Testis (tissue), 3 donors: ENCODE results near the gene SUCLG2. TPM values are rescaled to one million over a fixed set of nuclear protein-coding genes. Genes with fewer than 3 reads are reported as not detected.

ENCODE experiments used
- DNase-seq: peaks from one replicate; pipeline ENCODE4 v3.0.0-alpha.2; 2019
- H3K27ac ChIP-seq, 2 donors: fragments of 200-600 bp; sonication (generic); one replicate each; pipeline ENCODE4 v1.5.1; 2019
- H3K27me3 ChIP-seq: fragments of 200-600 bp; sonication (generic); one replicate; pipeline ENCODE4 v1.5.1; 2019
- H3K36me3 ChIP-seq: fragments of 200-600 bp; sonication (generic); one replicate; pipeline ENCODE4 v1.5.1; 2017; ENCODE audit warnings: low read depth; ENCODE audit errors: missing control alignments
- H3K4me1 ChIP-seq: fragments of 200-600 bp; sonication (generic); one replicate; pipeline ENCODE4 v1.5.1; 2019
- H3K4me3 ChIP-seq, 2 donors: fragments of 200-600 bp; sonication (generic); one replicate each; pipeline ENCODE4 v1.5.1; 2017 to 2019
- H3K9me3 ChIP-seq: fragments of 200-600 bp; sonication (generic); one replicate; pipeline ENCODE4 v1.5.1; 2017
- POLR2A ChIP-seq: fragments of 450-650 bp; IDR thresholded peaks from one replicate; pipeline ENCODE4 v1.6.1; 2017; ENCODE audit warnings: antibody characterized with exemption, mild to moderate bottlenecking, moderate library complexity
- WGBS, 2 donors: methylation state at CpG; one replicate each; pipeline ENCODE4 v1.1.5; 2018; 5-methylcytosine and 5-hydroxymethylcytosine counted together
- intact Hi-C: fragments of 100-400 bp; cut with DNase I; formaldehyde crosslinking; loops from one replicate; pipeline ENCODE4 v1.15.1; 2023; ENCODE audit warnings: low total_unique reads
- polyA plus RNA-seq: library from polyadenylated mRNA; stranded (reverse); fragments of 350-450 nt; fragmentation: Illumina TruSeq; extraction: RNeasy Lipid Tissue Mini Kit (QIAGEN cat#74804); gene quantifications from one replicate; pipeline ENCODE4 v1.2.3, GENCODE V29; 2014; ENCODE audit warnings: low read depth, low replicate concordance; ENCODE audit not compliant: insufficient read depth
- total RNA-seq, 2 donors: library from RNA; depleted of rRNA; stranded (reverse); fragments of >200 nt; gene quantifications; one replicate each; pipeline ENCODE4 v1.2.3, GENCODE V29; 2016
- TF ChIP-seq, protein P1 (sequence below), 3 experiments: fragments of 450-650 bp in 2 of 3; fragments of 200-600 bp in 1 of 3; sonication (generic) in 1 of 3; IDR thresholded peaks; one replicate each; pipeline ENCODE4 v1.5.1; 2016 to 2019; ENCODE audit warnings: antibody characterized with exemption in 3 of 3, mild to moderate bottlenecking in 2 of 3, moderate library complexity in 1 of 3

Gene SUCLG2
- total and polyA plus RNA-seq, 3 donors from 2014 or later, result 18.0 to 28.7 (median 23.8) TPM

DNA sequence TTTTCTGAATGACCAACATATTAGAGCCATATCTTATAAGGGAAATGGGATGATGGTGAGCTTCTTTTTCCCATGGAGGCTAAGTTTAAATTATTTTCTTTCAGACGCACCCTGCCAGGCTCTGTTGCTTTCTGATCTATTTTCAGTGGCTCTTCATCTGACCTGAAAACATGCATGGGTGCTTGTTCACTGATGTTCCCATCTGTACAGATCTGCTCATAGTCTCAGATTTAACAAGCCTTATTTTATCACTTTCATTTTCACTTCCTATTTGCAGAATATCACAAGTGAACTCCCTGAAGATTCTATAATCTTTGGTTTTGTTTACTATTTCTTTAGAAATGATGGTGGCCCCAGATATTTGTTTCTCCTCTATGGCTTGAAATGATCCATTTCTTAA is 31.1 kb upstream of the SUCLG2 start:
- 59 to 63% methylated on average over 1 of the region's 1 CpG for WGBS, 2 donors
- TF ChIP-seq, protein P1, sequence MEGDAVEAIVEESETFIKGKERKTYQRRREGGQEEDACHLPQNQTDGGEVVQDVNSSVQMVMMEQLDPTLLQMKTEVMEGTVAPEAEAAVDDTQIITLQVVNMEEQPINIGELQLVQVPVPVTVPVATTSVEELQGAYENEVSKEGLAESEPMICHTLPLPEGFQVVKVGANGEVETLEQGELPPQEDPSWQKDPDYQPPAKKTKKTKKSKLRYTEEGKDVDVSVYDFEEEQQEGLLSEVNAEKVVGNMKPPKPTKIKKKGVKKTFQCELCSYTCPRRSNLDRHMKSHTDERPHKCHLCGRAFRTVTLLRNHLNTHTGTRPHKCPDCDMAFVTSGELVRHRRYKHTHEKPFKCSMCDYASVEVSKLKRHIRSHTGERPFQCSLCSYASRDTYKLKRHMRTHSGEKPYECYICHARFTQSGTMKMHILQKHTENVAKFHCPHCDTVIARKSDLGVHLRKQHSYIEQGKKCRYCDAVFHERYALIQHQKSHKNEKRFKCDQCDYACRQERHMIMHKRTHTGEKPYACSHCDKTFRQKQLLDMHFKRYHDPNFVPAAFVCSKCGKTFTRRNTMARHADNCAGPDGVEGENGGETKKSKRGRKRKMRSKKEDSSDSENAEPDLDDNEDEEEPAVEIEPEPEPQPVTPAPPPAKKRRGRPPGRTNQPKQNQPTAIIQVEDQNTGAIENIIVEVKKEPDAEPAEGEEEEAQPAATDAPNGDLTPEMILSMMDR (IDR thresholded peaks at IDR 0.05), result no peak
- no peak for TF ChIP-seq POLR2A
- no peak overlapping the region for H3K4me3 ChIP-seq
- no peak overlapping the region for H3K27ac ChIP-seq
- H3K36me3 ChIP-seq, result no peaks in the 10 kb centered on the region
- intact Hi-C loops, result no loop called here
- H3K4me1 ChIP-seq, result no peaks in the 10 kb centered on the region
- no peaks in the 10 kb centered on the region for H3K9me3 ChIP-seq
- no peaks in the 10 kb centered on the region for H3K27me3 ChIP-seq
- DNase-seq, result no peak

DNA sequence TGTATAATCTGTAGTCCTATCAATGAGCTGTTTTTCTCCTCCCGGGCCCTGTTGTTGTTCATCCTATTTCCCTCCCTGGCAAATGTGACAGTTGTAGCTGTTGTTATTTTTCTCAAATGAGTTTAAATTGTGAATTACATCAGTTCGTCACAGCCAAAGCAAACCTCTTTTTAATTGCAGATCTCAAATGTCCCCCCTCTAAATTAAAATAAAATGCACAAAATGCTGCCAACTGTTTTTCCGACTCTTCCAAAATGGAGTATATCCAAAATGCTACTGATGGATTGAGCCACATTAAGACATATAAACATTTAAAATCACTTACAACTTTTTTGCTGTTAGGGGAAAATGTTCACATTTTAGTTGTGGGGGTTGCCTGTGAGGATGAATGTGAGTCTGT is 29.8 kb upstream of the SUCLG2 start:
- H3K4me3 ChIP-seq, result no peak overlapping the region

DNA sequence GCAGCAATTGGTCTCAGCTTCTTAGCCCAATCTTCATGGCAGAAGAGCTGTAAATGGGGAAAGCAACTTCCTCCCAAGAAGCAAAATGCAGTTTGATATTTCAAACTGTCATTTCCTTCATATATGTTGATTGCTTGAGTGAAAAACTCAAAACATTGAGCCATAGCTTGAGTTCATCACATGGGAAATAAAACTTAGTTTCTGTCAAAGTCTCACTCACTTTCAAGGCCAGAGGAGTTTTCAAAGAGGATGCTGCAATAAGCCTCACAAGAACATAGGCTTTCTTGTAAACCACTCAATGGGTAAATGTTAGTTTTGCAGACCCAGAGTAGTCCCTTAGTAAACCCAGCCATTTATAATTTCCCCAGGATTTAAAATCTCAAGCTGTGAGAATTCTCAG is 29.1 kb upstream of the SUCLG2 start:
- TF ChIP-seq, protein P1 (IDR thresholded peaks at IDR 0.05), result no peak
- TF ChIP-seq POLR2A, result no peak
- no peaks in the 10 kb centered on the region for H3K4me1 ChIP-seq
- H3K4me3 ChIP-seq, result no peak overlapping the region
- H3K36me3 ChIP-seq, result no peaks in the 10 kb centered on the region
- no peaks in the 10 kb centered on the region for H3K9me3 ChIP-seq
- no peak overlapping the region for H3K27ac ChIP-seq
- no peaks in the 10 kb centered on the region for H3K27me3 ChIP-seq
- DNase-seq, result no peak
- intact Hi-C loops, result no loop called here

More for the DNA sequence above, 29.8 kb upstream of the SUCLG2 start:
- Histone ChIP-seq H3K27ac (no peak overlapping the region), H3K4me1 (no peaks in the 10 kb centered on the region), H3K27me3 (no peaks in the 10 kb centered on the region), H3K36me3 (no peaks in the 10 kb centered on the region), H3K9me3 (no peaks in the 10 kb centered on the region)
- WGBS, 2 donors, result 92 to 94% methylated on average over 3 of the region's 3 CpGs
- no peak for DNase-seq
- intact Hi-C loops, result no loop called here
- no peak for TF ChIP-seq POLR2A
- TF ChIP-seq, protein P1 (IDR thresholded peaks at IDR 0.05), result no peak

DNA sequence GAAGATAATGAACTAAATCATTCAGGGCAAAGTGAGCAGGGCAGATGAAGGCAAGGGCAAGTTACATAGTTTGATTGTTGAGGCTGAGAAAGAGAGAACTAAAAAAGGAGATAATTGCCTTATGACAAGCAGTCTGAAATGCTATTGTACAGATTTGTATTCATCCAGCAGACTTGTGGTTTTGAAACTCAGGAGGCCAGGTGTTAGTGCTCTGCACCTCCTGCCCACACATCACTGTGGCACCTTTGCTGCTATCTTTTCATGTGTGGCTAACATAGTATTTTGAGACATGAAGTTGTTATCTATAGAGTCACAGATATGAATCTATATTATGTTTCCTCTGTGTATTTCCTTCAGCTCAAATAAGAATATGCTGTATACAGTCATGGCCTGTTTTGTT is 24.3 kb upstream of the SUCLG2 start:
- no peak overlapping the region for H3K27ac ChIP-seq
- no peaks in the 10 kb centered on the region for H3K4me1 ChIP-seq
- no peaks in the 10 kb centered on the region for H3K36me3 ChIP-seq
- TF ChIP-seq, protein P1 (IDR thresholded peaks at IDR 0.05), result no peak
- no peak for TF ChIP-seq POLR2A
- DNase-seq, result no peak
- H3K9me3 ChIP-seq, result no peaks in the 10 kb centered on the region
- H3K4me3 ChIP-seq, result no peak overlapping the region
- intact Hi-C loops, result no loop called here
- H3K27me3 ChIP-seq, result no peaks in the 10 kb centered on the region

DNA sequence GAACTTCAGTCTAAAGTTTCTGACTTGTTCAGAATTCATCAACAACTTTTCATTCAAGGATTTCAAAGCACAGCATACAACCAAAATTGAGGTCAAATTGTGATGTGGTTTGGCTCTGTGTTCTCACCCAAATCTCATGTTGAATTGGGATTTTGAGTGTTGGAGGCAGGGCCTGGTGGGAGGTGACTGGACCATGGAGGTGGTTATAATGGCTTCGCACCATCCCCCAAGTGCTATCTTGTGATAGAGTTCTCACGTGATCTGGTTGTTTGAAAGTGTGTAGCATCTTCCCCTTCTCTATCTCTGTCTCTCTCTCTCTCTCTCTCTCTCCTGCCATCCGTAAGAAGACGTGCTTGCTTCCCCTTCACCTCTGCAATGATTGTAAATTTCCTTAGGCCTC is 19.6 kb upstream of the SUCLG2 start:
- no peaks in the 10 kb centered on the region for H3K9me3 ChIP-seq
- H3K4me1 ChIP-seq, result no peaks in the 10 kb centered on the region
- H3K27ac ChIP-seq, result no peak overlapping the region
- no peaks in the 10 kb centered on the region for H3K27me3 ChIP-seq
- WGBS, 2 donors, result 83 to 96% methylated on average over 4 of the region's 4 CpGs
- no peak overlapping the region for H3K4me3 ChIP-seq
- intact Hi-C loops, result no loop called here
- no peaks in the 10 kb centered on the region for H3K36me3 ChIP-seq
- no peak for DNase-seq
- TF ChIP-seq POLR2A, result no peak
- TF ChIP-seq, protein P1 (IDR thresholded peaks at IDR 0.05), result no peak
